Esophagus muscularis mucosa (tissue), 4 donors: Measurements from ENCODE around the gene CSRNP3.

Source experiments
- EP300 ChIP-seq: sonication (generic); formaldehyde crosslinking; IDR thresholded peaks from one replicate; pipeline ENCODE4 v1.6.1; 2017; ENCODE audit warnings: antibody characterized with exemption
- POLR2A ChIP-seq: fragments of 450-650 bp; IDR thresholded peaks from one replicate; pipeline ENCODE4 v1.6.1; 2017; ENCODE audit warnings: antibody characterized with exemption, moderate library complexity, mild to moderate bottlenecking, low read depth
- POLR2AphosphoS5 ChIP-seq, 2 donors: sonication (generic); formaldehyde crosslinking; IDR thresholded peaks; one replicate each; pipeline ENCODE4 v1.6.1; 2017; ENCODE audit warnings: antibody characterized with exemption in 2 of 2
- TF ChIP-seq, protein P1 (sequence below), 3 experiments: fragments of 200-600 bp in 2 of 3; fragments of 450-650 bp in 1 of 3; sonication (generic) in 2 of 3; IDR thresholded peaks; one replicate each; pipeline ENCODE4 v1.5.1; 2017 to 2019; ENCODE audit warnings: antibody characterized with exemption in 3 of 3, mild to moderate bottlenecking in 2 of 3, moderate library complexity in 1 of 3

DNA sequence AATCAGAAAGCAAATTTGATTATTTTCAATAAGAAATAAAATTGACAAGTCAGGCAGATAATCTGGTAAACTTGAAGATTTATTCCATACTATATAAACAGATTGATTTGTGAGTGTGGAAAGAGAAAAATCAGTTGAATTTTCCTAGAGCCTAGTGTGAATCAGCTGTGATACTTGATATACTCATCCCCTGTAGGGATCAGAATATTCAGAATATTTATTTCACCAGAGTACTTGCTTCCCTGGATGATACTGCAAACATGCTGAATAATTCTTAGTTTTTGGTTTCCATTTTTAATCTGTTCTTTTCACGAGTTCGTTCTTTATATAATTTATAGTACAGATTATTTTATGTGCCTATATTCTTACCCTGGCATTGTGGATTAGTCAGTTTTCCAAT lies 181.7 kb downstream of the CSRNP3 start:
- TF ChIP-seq POLR2A (no peak), POLR2AphosphoS5 (IDR thresholded peaks at IDR 0.05) (no peak), EP300 (no peak)
- TF ChIP-seq, protein P1, sequence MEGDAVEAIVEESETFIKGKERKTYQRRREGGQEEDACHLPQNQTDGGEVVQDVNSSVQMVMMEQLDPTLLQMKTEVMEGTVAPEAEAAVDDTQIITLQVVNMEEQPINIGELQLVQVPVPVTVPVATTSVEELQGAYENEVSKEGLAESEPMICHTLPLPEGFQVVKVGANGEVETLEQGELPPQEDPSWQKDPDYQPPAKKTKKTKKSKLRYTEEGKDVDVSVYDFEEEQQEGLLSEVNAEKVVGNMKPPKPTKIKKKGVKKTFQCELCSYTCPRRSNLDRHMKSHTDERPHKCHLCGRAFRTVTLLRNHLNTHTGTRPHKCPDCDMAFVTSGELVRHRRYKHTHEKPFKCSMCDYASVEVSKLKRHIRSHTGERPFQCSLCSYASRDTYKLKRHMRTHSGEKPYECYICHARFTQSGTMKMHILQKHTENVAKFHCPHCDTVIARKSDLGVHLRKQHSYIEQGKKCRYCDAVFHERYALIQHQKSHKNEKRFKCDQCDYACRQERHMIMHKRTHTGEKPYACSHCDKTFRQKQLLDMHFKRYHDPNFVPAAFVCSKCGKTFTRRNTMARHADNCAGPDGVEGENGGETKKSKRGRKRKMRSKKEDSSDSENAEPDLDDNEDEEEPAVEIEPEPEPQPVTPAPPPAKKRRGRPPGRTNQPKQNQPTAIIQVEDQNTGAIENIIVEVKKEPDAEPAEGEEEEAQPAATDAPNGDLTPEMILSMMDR (IDR thresholded peaks at IDR 0.05) = no peak
